Measurements from ENCODE around the gene KLRC3.

DNA sequence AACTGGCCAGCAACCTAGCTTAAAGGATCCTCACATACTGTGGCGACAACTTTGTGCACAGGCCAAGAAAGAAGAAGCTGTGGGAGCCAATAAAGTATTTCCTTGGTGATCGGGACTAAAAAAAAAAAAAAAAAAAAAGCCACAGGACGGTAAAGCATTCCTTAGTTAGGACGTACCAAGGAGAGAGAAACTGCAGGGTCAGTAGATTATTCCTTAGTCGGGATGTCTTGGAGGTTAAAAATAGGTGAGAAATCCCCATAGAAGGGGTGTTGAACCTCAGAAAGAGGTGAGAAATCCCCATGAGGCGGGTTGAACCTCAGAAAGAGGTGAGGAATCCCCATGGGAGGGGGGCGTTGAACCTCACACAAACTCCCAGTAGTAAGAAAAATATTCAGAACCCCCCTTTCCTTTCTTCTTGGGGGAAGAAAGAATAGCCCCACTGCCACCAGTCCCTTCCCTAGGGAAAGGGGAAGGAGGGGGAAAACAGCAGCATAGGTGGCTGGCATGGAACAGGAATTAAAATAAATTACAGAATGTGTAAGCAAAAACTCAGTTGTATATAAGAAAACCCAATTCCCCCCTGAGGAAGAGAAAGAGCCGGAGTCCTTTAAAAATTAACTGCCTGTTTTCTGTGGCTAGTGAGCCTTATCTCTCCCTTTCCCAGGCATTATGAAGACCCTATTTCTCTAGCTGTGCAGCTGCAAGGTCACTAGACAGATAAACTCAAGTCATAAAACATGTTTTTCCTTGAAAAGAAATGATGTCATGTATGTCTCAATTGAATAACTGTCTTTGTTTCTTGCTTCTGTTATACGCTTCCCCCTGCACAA, 57.4 kb downstream of the KLRC3 start:
- no peak for TF ChIP-seq POLR2A (IDR thresholded peaks at IDR 0.05)
- TF ChIP-seq, protein P1, sequence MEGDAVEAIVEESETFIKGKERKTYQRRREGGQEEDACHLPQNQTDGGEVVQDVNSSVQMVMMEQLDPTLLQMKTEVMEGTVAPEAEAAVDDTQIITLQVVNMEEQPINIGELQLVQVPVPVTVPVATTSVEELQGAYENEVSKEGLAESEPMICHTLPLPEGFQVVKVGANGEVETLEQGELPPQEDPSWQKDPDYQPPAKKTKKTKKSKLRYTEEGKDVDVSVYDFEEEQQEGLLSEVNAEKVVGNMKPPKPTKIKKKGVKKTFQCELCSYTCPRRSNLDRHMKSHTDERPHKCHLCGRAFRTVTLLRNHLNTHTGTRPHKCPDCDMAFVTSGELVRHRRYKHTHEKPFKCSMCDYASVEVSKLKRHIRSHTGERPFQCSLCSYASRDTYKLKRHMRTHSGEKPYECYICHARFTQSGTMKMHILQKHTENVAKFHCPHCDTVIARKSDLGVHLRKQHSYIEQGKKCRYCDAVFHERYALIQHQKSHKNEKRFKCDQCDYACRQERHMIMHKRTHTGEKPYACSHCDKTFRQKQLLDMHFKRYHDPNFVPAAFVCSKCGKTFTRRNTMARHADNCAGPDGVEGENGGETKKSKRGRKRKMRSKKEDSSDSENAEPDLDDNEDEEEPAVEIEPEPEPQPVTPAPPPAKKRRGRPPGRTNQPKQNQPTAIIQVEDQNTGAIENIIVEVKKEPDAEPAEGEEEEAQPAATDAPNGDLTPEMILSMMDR (IDR thresholded peaks at IDR 0.05) = no peak

Data from lower leg skin (tissue), 3 donors.